GM19397 (cell line): ENCODE results near the gene PAPOLA.
A peak's percentile ranks its signal among the peaks of the same experiment; 100 is the strongest.
"Not testable (repeated sequence)": the region's sequence is repeated elsewhere in the genome, so short reads cannot be mapped to it uniquely, and the experiment has no call there.

Experiments used
- ATAC-seq: cut with Tn5 transposase; IDR thresholded peaks from one replicate; pipeline ENCODE4 v1.9.1; 2021; ENCODE audit warnings: mild to moderate bottlenecking, moderate library complexity; ENCODE audit not compliant: unreplicated experiment

The PAPOLA gene

DNA sequence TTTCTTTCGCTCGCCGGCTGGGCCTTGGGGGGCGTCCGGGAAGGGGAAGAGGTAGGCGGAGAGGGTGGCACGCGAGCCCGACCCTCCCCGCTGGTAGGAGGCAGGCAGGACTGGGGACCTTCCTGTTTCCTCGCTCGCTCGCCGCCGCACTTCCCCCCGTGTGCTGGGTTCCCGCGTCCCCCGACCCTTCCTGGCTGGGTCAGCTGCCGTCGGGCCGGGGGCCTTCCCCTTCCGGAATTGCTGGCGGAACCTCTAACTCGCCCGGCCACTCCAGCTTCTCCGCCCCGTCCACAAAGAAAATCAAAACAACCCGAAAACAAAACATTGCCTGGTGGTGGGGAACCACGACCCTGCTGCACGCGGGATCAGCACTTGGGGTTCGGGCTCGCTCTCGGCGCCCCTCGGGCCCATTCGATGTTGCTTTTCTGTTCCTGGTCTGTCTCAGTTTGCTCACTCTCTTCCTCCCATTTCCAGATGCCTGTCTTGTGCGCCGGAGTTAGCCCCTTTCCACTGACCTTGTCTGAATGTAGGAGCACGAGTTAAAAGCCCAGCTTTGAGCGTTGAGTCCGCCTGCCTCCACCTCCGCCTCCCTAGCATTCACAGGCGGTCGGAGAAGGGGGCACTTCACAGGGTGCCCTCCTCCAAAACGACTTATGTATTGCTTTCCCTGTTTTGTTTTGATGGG, 581 bp downstream of the PAPOLA start:
- peak; percentile 35 for ATAC-seq

DNA sequence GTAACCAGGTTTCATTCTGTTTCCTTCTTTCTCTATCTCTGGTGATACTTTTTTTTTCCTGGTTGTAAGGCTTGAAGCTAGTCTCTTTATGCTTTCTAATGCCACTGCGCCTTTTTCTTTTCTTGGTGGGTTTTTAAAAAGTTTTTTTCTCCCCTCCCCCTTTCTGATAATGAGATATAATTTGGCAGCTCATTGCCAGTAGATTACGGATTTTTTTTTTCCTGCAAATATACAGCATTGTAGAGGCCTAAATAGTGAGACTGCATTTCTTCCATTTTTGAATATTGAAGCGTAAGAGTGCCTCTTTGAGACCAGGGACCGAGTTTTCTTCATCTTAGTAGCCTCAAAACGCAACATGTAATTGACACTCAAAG, 1.1 kb downstream of the PAPOLA start:
- no peak for ATAC-seq

DNA sequence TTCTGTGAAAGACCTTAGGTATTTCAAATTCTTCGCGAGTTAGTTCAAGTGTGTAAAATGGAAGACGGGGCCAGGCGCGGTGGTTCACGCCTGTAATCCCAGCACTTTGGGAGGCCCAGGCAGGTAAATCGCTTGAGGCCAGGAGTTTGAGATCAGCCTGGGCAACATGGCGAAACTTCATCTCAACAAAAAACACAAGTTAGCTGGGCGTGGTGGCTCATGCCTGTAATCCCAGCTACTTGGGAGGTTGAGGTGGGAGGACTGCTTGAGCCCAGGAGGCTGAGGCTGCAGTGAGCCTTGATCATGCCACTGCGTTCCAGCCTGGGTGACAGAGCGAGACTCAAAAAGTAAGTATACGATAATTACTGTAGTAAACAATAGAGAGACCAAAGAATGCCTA, 2.2 kb downstream of the PAPOLA start:
- ATAC-seq = not testable (repeated sequence)

DNA sequence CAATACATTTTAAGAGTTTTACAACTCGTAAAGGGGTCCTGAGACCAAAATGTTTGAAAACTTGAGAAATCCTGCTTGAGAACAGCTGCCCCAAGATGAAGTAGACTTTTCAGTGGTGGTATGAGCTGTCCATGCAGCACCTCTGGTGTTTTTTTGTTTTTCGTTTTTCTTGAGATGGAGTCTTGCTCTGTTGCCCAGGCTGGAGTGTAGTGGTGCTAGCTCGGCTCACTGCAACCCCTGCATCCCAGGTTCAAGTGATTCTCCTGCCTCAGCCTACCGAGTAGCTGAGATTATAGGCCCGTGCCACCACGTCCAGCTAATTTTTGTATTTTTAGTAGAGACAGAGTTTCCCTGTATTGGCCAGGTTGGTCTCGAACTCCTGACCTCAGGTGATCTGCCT, 5.5 kb downstream of the PAPOLA start:
- ATAC-seq = no peak

DNA sequence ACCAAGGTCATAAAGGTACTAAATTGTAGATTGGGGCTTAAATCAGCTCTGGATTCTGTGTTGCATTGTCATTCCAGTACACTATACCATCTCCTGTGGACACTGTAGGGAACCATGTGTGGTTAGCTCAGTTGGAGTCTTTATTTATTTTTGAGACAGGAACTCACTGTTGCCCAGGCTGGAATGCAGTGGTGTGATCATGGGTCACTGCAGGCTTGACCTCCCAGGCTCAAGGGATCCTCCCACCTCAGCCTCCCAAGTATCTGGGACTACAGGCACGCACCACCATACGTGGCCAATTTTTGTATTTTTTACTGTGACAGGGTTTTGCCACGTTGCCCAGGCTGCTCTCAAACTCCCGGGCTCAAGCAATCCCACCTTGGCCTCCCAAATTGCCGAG, 6.7 kb downstream of the PAPOLA start:
- ATAC-seq = no peak

DNA sequence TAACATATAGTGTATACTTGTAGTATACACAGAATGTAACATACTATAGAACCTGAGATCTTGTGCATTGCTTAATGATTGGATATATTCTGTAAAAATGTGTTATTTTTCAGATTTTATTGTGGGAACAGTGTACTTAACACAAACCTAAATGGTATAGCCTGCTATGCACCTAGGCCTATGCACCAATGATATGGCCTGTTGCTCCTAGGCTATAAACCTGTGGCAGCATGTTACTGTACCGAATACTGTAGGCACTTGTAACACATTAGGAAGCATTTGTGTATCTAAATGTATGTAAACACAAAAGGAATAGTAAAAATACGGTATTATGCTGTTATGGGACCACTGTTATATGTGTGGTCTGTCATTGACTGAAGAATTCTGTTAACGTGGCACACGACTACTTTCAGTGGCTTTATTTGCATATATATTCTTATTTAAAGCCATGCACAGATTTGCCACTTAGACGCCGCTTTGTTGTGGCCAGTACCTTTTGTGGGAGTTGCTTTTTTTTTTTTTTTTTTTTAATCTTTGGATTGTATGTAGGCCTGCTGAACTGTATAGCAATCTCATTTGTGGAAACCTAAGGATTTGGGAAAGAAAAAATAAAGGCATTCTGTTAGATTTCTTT, 7.4 kb downstream of the PAPOLA start:
- ATAC-seq = no peak

DNA sequence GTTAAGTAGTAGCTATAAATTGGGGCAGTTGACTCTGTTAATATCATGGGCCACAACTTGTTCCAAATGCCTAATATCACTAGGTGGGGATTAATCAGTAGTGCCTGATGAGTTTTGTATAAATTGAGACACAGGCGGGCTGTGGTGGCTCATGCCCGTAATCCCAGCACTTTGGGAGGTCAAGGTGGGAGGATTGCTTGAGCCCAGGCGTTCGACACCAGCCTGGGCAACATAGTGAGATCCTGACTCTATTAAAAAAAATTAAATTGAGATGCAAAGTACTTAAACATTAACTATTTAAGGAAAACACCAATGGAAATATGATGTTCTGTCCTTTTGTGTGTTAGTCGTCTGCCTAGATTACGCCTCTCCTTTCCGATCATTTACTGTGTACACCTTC, 9.0 kb downstream of the PAPOLA start:
- no peak for ATAC-seq

DNA sequence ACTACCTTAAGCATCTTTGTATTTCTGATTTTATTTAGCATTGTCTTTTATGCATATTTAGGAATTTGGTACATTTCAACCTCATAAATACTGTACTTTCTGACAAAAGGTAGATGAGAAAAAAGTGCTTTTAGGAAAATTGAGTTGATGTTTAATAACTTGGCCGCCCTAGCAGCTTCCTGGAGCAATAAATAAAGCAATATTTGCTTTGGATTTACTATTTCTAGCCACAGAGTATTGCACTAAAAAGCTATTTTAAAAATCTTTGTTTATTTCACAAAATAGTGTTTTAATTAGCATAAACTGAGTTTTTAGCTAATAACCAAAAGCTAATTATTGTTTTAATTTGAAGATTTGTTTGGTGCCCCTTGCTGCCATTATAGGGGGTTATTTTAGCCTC, 9.5 kb downstream of the PAPOLA start:
- no peak for ATAC-seq

DNA sequence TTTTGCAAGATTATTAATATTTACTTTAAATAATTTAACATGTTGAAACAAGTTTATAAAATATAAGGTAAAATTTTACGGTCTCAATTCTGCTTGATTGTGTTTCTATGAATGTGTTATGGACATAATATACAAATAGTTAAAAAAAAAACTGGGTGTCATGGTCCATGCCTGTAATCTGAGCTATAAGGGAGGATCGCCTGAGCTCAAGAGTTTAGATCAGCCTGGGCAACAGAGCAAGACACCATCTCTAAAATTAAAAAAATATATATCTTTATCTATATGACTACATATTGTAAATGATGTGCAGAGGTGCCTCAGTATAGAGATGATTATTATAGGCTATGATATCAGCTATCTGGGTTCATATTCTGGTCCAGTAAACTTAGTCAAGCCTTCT, 9.9 kb downstream of the PAPOLA start:
- no peak for ATAC-seq

DNA sequence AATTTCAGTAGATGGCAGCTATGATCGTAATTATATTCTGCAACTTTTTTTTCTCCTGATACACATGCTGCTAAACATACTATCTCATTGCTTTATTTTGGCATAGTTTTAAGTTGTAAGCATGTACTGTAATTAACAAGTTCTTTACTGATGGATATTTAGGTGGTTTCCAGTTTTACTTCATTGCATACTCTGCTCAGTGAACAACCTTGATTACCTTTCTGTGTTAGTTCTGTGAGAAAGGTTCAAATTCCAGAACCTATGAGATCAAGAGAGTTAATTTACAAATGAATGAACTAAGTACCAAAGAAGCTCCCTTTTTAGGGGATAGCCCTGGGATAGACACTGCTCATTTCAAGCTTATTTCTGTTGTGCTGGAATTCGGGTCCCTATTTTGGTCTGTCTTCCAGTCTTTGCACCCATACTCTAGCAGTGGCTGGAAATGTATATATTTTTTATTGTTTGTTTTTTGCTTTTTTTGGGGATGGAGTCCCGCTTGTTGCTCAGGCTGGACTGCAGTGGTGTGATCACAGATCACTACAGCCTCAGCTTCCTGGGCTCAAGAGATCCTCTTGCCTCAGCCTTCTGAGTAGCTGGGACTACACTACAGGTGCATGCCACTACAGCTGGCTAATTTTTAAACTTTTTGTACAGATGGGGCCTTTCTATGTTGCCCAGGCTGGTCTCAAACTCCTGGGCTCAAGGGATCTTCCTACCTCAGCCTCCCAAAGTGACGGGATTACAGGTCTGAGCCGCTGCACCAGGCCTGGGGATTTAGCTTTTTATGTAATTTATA, 10.6 kb downstream of the PAPOLA start:
- ATAC-seq = no peak

DNA sequence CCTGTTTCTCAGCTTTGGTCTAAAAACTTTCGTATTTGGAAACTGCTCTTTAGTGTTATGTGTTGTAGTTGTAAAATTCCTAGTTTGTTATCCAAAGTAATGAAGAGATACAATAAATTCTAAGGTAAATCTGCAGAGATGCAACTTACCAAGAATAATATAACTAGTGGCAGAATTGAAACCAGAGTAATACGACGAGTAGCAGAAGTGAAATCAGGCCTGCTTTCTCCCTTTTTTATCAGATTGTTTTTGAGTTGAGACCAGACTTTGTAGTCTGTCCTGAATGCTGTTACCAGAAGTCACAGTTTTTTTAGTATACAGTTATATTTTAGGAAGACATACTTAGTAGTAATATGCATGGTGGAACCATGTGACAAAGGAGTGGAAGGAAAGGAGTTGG, 12.5 kb downstream of the PAPOLA start:
- no peak for ATAC-seq

DNA sequence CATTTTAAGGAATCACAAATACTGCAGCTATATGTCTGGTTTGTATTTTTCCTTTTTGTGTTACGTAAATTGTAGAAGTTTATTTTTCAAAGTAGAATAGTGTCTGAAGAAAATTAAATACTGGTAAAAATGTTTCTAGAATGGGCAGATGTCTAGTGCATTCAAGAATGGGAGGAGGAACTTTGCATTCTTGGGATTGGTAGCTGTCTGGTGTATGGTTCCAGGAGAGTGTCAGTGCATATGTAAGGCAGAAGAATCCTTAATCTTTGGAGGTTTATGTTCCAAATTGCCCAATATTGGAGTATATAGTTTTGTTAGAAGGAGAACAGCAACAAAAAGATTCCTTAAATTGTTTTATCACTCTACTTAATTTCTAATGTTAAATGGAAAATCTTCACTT, 13.5 kb downstream of the PAPOLA start:
- ATAC-seq = no peak

DNA sequence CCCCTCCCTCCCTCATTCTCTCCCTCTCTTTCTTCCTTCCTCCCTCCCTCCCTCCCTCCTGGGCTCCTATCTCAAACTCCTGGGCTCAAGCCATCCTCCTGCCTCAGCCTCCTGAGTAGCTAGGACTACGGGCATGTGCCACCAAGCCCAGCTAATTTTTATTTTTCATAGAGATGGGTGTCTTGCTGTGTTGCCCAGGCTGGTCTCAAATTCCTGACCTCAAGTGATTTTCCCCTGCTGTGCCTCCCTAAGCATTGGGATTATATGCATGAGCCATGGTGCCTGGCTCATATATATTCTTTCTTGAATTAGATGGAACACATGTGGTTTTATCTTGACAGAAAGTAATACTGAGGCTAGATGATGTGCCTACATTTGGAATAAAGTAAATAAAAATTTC, 14.2 kb downstream of the PAPOLA start:
- ATAC-seq = no peak

DNA sequence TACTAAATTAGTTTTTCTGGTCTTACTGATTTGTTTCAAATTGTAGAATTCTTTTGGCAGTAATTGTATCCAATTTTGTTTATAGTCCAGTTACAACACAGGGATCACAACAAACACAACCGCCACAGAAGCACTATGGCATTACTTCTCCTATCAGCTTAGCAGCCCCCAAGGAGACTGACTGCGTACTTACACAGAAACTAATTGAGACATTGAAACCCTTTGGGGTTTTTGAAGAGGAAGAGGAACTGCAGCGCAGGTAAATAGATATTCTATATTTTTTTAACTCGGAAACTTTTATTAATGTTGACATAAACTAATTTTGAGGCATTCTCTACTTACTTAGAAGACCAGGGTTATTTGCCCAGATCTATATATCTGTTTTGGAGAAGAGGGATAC, 17.8 kb downstream of the PAPOLA start:
- ATAC-seq = no peak

DNA sequence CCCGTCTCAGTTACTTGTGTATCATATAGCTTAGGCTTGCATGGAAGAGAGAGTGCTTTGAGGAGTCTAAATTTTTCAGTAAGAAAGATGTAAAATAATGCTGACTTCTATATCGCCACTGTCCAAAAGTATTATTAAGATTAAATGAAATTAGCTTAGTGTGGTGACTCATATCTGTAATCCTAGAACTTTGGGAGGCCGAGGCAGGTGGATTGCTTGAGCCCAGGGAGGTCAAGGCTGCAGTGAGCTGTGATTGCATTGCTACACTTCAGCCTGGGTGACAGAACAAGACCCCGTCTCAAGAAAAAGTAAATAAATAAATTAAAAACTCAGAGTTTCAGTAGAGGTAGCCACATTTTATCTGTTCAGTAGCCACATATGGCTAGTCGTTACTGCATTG, 23.3 kb downstream of the PAPOLA start:
- ATAC-seq = no peak

DNA sequence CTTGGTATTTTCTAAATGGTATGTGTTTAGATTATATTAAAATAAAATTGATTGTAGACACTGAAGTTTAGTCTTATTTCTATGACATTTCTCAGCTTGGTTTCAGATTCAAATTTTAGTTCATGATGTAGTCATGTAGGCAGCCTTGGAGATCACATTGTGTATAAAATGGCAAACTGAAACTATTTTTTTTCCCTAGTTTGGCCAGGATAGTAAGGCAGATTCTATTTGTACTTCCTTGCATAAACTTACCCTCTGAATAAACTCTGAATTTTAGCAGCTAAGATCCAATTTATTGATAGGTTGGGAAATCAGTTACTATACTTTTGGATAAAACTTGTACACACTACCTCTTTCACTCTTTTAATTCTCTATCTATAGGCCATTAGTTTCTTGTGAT, 30.4 kb downstream of the PAPOLA start:
- ATAC-seq = no peak

DNA sequence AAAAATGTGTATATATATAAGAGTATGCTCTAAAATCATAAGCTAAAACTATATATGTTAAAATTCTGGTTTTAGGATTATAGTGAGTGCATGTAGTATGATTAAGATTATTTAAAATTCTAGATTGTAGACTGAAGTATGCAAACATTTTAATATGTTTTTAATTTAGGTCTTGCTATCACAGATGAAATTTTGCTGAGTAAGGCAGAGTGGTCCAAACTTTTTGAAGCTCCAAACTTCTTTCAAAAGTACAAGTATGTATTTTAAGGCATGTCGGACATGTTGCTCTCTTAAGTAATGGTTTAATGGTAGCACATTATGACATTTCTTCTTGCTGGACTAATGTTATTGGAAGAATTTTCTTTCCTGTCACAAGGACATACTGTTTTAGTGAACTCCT, 34.6 kb downstream of the PAPOLA start:
- ATAC-seq = no peak

DNA sequence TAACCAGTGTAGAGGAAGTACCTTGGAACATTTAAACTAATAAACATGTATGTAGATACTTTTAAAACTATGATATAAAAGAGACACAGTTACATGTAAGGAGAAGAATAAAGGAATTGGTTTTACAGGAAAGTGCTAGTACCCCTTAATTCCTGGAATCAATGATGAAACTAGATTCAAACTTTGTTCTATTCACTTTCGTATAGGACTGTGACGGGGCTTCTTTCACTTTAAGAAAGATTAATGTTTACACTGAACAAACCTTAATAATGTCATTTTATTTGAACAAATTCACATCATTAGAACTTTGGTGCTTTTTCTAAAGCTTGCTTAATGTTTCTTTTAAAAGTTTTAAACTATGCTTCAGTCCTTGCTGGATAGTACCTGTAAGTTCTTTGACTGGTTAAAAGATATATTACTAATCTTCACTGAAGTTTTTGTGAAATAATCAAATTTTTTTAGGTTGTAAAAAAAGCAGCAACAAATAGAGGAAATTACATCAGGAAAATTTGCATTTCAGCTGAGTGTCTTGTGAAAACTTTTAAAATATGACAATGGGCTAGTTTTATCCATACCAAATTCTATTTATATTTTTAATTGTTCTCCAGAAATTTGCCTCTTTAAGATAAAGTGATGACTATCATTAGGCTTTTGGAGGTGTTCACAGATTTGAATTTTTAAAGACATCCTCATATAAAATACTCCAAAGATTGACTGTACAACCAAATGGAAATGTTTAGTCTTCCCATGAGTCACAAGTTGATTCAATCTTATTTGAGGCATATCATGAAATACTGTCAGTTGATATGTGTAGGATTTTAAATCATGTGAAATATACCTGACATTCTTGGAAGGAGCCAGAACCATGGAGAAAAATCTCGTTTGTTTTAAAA, 36.2 kb downstream of the PAPOLA start:
- no peak for ATAC-seq

DNA sequence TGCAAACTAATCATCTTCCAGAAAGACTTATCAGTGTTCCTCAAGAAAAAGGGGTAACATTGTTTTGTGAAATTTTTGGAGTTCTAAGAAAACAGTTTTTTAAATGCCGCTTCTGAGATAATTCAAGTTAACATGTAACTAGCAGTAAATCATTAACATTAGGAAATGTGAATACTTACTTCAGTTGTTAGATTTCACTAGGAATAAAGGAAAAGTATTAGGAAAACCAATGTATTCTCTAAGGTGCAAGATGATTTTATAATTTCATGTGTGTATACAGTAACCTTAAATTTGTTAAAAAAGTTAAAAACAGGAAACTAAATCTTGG, 36.8 kb downstream of the PAPOLA start:
- no peak for ATAC-seq

DNA sequence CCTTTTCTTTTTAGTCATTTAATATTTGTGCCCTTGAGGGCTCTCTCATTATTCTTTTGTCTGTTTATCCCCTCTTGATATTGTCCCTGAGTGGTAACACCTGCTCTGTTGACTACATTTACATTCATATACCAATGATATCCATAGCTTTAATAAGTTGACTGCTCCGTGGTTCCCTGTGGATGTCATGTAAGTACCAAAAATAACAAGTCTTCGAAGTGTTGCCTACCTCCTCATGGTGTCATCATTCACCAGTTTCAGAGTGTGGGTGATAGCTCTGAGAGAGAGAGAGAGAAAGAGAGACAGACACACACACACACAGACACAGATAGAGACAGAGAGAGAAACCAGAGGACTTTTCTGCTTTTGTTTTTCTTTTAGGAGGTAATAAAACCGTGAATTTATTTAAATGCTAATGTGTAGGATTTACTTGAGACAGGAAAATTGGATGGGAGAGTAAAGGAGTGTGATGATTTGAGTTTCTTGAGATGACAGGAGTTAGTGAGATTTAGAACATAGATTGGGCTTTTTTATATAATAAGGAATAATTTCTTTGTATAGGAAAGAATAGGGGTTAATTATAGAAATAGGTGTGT, 52.2 kb downstream of the PAPOLA start:
- ATAC-seq = no peak

DNA sequence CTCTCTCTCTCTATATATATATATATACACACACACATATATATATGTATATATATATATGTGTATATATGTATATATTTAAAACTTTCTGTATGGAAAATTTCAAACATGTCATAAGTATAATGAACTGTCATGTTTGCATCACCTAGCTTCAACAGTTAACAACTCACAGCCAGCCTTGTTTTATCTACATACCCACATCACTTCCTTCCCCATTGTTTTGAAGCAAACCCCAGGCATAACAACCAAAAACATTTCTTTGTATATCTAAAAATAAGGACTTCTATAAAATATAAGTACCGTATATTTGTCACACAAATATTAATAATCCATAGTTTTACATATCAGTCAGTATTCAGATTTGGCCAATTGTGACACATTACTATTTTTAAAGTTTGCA, 57.4 kb downstream of the PAPOLA start:
- no peak for ATAC-seq
